Stromal cell of bone marrow (primary cell): ENCODE data around the gene DCT.

Experiments
- DNase-seq: peaks from one replicate; pipeline ENCODE4 v3.0.0-alpha.2; 2012; ENCODE audit warnings: low read depth

DCT gene

DNA sequence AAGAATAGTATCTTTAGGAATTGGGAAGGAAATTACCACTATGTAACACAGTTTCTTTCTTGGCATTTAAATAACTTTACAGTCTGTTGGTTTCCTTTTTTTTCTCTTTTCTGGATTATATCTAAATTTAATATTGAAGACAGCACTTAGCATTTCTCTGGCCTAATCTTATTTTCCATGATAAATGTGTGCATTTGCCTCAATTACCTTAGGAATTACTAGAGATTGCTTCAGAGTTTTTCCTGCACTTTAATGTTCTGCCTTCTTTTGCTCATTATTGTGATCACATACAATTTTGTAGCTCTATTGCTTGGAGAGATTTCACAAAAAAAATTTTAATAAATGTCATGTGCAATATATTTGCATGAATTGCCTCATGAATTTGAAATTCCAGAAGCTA lies 25.1 kb downstream of the DCT start:
- no peak for DNase-seq

DNA sequence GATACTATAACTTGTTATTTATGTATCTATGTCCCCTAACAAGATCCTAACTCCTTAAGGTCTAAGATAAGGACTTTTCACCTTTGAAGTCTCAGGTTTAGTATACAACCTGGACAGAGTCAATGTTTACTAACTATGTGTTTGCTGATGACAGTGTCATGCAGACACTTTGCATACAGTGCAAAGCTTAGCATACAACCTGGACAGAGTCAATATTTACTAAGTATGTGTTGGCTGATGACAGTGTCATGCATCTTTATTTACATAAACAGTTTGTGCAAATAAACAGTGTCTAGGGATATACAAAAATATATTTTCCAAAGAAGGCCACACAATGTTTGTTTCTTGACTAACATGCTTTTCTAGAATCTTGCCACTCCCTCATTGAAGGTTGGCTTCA lies 34.7 kb downstream of the DCT start:
- DNase-seq = no peak

DNA sequence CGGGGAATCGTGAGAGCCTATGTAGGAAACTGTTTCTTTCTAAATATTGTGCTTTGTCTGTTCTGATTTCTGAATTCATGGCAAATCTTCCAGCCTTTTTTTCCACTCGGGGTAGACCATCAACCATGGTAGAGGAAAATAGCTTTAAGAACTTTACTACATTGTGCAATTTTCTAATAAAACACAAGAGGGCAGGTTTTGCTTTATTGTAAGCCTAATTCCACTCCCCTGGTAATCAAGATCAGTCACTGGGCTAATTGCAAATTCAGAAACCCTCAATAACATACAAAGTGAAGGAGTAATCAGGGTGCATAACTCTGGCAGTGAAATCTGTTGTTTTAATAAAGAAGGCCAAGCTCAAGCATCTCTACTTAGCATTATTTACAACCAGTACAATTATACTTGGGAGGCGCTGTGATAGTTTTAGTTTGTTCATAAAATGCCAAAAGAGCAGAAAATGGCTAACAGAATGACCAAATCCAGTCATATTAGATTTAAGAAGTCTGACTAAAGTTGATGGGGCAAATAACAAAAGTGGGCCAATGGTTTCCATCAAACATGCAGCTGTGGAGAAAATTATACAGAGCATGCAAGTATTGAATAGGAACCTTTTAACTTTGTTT lies 43.8 kb downstream of the DCT start:
- DNase-seq = peak; percentile 37

DNA sequence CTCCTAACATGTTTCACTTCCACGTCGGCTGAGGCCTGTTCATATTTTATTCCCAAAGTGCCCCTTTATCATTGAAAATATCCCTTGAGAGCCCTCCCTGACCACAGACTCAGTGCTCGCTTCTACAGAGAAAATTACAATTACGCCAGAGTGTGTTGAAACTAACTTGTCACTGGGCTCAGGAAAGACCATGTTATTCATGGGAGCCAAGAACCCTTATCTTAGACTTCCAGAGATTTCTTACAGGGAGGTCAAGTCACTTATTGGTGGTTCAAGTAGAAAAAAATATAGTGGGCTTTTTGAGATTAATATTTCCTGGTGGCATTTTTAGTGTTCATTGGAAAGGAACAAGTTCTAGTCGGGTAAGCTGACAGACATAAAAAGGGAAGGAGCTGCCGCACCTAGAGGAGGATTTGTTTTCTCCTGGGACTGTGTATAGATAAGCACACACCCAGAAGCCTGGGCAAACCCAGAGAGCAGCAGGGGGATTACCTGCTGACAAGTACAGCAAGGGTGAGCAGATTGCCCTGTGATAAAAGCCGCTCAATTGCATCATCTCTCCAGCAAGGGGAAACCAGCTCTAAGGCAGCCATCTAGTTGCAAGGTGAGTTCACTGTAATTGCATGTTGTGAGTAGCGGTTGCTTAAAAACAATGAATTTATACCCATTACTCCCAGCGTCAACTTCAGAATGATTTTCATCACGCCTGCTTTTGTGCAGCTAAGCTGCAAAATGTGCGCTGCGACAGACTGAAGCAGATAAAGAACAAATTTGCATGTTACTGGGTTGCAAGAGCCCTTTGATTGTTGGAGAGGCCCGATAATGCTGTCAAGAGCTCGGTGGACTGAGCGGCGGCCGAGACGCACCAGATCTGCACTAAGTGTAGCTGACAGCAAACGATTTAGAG lies 46.2 kb downstream of the DCT start:
- DNase-seq = no peak

- DNase-seq = no peak
Measured at GRCh38 chr13:94431987-94432386, 47.5 kb downstream of the DCT start.

GRCh38 chr13:94431574-94431973 lies 47.9 kb downstream of the DCT start:
- peak; percentile 13 for DNase-seq

- DNase-seq = no peak
Measured at GRCh38 chr13:94427313-94427953, 52.0 kb downstream of the DCT start.

DNA sequence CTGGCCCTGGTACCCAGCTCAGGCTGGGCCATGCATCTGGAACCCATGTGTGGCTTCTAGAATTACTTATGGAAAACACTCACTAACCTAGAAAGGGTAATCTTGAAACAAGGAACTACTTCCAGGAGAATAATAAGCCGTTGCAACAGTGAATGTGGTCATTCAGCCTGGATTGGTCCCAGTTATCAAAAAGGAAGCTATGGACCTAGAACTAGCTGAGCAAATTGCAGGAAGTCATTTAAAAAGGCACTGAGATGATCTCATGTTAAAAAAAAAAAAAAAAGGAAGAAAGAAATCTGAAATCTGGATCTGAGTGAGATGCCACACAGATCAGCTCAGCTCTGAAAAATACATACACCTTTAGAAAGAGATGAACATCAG lies 59.6 kb downstream of the DCT start:
- DNase-seq = no peak

DNA sequence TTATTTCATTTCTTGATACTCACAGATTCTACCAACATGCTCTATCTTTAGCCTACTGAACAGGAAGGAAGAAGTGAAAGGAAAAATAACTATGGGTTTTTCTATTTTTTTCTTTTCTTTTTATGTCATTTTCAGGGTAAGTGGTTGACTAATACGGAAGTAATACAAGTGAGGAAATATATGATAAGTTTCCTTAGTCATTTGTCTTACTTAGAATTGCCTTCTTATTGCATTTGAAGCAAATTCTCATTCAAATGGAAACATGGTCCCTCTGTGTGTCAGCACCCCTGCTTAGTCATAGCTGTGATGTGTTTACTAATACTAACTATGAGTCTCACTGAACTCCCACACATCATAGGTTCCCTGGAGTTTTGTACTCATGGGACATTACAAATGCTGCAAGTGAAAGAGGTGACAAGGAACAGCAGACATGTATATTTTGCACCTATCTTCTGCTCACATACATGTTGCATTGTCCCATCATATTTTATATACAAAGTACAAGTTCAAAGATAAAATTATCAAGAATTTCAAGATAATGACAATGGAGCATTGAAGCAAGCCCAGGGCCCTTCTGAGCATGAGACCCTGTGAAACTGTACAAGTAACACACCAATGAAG lies 60.1 kb downstream of the DCT start:
- peak; percentile 71 for DNase-seq

DNA sequence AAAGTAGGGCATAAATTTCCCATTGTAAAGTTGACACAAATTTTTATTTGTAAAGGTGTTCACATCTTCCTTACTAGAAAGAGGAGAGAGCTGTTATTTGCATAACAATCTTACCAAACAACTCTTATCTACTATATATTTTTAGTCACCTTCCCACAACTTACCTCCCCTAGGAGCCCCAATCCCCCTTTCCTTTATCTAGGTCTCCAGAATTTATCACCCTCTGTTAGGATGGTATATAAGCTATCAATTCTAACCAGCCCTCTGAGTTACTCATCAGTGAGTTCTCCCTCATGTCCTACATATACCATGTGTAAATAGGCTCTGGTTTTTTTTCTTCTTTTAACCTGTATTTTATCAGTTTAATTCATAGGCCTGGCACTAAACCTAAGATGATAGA lies 62.2 kb downstream of the DCT start:
- DNase-seq = no peak

DNA sequence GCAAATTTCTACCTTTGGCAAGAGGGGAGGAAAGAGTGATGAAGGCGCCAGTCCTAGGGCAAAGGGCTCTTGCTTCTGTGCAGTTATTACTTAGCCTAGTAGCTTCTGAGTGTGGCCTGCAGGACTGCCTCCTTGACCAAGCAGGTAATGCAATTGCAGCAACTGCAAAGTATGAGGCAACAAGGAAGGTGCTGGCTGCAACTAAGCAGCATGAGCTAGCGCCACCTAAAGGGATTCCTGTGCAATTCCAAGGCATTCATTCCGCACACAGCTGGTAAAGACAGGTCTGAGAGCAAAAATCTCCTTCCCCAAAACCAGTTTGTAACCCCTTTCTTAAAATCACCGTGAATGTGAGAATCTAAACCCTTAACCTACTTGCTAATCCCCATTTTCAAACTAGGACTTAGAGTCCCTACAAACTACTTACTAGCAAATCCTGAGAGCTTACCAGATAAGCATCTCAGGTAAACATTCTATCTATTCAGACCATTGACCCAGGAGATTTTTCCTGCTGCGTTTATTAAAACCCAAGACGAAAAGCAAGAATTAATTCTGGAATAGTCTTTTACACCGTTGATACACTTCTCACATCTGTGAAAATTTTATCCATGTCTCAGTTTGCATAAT lies 62.9 kb downstream of the DCT start:
- DNase-seq = no peak

- no peak for DNase-seq
Measured at GRCh38 chr13:94415500-94416237, 63.8 kb downstream of the DCT start.

DNA sequence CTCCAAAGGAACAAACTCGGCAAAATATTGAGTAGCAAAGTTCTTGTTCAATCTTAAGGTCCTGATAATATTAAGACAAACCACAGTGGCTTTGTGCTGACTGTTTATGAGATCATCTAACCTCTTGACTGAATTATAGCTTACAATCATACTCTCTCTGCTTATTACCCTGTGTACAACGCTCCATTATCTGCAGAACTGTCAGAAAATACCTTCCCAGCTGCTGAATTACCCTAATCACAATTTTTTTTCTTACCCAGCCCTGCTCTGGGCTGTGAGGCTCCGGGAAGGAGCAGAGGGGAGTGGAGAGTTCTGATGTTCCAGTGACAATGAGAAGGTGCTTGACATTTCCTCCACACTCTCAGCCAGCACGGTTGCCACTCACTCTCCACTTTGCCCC lies 64.8 kb downstream of the DCT start:
- DNase-seq = no peak

DNA sequence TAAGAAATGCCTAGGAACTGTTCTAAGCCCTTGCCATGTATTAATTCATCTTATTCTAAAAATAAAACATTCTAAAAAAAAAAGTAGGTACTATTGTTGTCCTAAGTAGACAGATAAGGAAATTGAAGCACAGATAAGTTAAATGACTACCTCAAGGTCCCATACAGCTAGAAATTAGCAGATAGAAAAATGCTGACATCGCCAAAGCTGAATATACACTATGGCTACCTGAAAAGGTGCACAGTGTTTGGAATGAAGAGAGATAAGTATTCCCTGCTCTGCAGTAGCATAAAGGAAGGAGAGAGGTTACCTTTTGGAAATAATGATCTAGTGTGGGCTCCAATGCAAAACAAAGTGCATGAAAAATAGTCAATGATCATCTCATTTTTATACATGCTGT lies 65.3 kb downstream of the DCT start:
- DNase-seq = no peak

- DNase-seq = no peak
Measured at GRCh38 chr13:94413598-94413944, 65.9 kb downstream of the DCT start.

DNA sequence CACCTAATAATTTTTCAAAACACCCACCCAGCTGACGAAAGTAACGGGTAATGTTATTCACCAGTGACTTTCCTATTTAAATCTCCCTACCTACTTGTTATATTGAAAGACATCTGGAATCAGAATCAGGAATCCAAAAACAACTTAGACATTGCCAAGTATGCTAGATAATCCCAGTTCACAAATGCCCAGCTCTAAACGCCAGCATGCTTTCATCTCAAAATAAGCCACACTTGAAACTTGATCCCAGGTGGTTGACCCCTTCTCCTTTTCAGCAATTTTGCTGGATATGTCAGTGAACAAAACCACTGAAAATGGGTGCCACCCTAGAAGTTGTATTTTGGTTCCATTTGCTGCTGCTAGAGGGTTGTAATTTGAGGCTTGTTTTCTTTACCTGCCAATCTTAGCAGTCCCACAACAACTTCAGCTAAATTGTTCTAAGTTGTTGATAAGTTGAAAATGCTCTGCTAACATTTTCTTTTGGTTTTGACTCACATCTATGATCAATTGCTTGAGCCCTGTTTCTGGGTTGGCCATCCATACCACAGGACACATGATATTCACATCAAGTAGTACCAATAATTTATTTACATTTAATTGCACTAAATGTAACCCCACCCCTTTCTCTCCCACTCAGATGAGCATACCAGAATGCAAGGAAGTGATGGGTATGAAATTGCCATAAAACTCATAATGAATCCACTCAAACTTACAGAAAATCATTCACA lies 66.4 kb downstream of the DCT start:
- DNase-seq = no peak

- no peak for DNase-seq
Measured at GRCh38 chr13:94411747-94412146, 67.7 kb downstream of the DCT start.

- DNase-seq = no peak
Measured at GRCh38 chr13:94408314-94409036, 71.0 kb downstream of the DCT start.

GRCh38 chr13:94400874-94401273 lies 78.6 kb downstream of the DCT start:
- DNase-seq = no peak

DNA sequence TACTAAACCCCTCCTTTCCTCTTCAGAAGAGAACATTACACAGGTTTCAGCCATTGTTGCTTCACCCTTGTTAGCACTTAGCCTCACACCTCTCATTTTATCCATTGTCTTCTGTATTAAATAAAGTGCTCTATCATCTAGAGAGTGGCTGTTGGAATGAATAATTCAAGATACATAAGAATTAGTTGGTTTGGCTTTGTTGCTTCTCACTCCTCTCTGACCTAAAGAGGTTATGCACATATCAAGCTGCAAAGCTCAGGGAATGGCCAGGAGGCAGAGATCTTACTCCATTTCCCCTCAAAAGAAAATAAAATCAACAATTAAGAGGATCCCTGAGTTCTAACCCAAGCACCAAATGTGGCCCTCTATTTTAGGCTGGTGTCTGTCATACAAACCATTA lies 79.7 kb downstream of the DCT start:
- DNase-seq = no peak
